Measurements from ENCODE around the gene PALD1.

DNA sequence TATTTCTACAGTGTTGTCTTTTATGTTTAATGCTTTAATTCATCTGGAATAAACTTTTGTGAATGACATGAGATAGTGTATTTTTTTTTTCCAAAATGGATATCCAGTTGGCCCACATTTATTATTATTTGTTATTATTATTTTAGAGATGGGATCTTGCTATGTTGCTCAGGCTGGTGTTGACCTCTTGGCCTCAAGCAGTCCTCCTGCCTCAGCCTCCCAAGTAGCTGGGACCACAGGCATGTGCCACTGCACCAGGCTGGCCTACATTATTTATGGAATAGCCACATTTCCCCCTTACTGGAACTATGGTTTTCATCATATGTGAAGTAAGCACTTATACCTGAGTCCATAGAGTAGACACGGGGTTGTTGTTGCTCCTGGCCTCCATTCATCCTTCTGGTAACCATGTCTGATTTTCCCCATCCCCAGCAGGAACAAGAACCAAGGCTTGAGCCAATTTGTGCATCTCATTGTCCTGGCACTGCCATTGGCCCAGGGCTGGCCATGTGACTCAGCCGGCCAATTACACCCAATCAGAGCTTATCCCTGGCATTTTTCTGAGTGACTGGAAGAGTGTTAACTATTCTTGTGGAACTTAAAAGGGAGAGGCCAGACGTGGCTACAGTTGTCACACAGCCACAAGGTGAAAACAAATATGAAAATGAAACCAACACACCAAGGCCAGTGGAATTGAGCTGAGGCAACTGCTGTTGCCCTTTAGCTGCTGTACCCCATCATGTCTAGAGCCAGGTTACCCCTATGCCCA is 100.9 kb downstream of the PALD1 start:
- TF ChIP-seq, protein P1, sequence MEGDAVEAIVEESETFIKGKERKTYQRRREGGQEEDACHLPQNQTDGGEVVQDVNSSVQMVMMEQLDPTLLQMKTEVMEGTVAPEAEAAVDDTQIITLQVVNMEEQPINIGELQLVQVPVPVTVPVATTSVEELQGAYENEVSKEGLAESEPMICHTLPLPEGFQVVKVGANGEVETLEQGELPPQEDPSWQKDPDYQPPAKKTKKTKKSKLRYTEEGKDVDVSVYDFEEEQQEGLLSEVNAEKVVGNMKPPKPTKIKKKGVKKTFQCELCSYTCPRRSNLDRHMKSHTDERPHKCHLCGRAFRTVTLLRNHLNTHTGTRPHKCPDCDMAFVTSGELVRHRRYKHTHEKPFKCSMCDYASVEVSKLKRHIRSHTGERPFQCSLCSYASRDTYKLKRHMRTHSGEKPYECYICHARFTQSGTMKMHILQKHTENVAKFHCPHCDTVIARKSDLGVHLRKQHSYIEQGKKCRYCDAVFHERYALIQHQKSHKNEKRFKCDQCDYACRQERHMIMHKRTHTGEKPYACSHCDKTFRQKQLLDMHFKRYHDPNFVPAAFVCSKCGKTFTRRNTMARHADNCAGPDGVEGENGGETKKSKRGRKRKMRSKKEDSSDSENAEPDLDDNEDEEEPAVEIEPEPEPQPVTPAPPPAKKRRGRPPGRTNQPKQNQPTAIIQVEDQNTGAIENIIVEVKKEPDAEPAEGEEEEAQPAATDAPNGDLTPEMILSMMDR (IDR thresholded peaks at IDR 0.05), result no peak
- TF ChIP-seq POLR2A (IDR thresholded peaks at IDR 0.05), result no peak

All from lower leg skin (tissue), 3 donors.